ENCODE data around the gene IRAG1.

Gene IRAG1

DNA sequence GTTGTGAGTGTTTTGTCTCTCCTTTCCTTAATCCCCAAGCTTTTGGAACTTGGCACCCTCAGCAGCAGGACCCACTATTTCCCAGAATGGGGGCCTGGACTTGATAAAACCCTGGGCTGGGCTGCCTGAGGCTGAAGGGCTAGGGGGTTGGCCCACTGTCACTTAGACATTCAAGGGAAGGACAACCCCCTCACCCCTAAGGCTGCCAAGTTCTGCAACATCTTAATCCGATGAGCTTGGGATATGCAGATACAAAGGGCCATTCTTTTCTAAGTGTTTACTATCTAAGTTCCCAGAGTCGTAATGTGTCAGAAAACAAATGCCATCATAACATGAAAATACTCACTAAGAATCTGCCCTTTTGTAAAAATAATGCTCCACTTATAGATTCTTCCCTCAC lies 42.9 kb downstream of the IRAG1 start:
- H3K27ac ChIP-seq: 0 out of 2 replicates have a peak overlapping the region, but pooled peaks have one; percentile 8
- DNase-seq (ENCODE audit: low read depth, low spot score): no peak
- no peaks in the 10 kb centered on the region for H3K36me3 ChIP-seq (ENCODE audit: insufficient read depth, low read length)
- no peak for TF ChIP-seq POLR2AphosphoS5 (IDR thresholded peaks at IDR 0.05; ENCODE audit: borderline replicate concordance, low read depth, low read length)
- TF ChIP-seq EZH2 (IDR thresholded peaks at IDR 0.05): no peak
- no peak for TF ChIP-seq FOXP2 (optimal IDR thresholded peaks at IDR 0.05; ENCODE audit: control extremely low read depth, extremely low read length, insufficient read depth)
- H3K4me3 ChIP-seq: no peak overlapping the region
- H3K9me3 ChIP-seq (ENCODE audit: low read depth, low read length): no peaks in the 10 kb centered on the region
- H3K9ac ChIP-seq (ENCODE audit: insufficient read length): no peak overlapping the region

DNA sequence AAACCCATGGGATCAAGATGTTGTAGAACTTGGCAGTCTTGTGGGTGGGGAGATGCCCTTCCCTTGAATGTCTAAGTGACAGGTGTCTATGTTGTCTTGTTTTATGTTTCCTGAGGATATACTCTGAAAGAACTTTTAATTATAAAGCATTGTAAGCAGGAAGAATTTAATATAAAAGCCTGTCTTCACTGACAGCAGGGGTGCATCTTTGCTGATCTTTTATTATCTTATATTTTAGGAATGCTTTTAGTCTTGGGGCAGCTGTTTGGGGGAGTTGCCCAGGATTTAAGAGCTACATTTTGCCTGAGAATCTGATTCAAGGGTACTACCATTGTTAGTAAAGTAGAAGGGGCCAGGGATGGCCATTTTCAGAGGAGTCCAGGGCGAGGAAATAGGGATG lies 43.4 kb downstream of the IRAG1 start:
- 0 out of 2 replicates have a peak overlapping the region, but pooled peaks have one; percentile 8 for H3K27ac ChIP-seq
- H3K4me3 ChIP-seq: no peak overlapping the region
- TF ChIP-seq EZH2 (IDR thresholded peaks at IDR 0.05): no peak
- TF ChIP-seq POLR2AphosphoS5 (IDR thresholded peaks at IDR 0.05; ENCODE audit: borderline replicate concordance, low read depth, low read length): no peak
- no peak for TF ChIP-seq FOXP2 (optimal IDR thresholded peaks at IDR 0.05; ENCODE audit: control extremely low read depth, extremely low read length, insufficient read depth)
- DNase-seq (ENCODE audit: low read depth, low spot score): no peak
- no peaks in the 10 kb centered on the region for H3K9me3 ChIP-seq (ENCODE audit: low read depth, low read length)
- H3K9ac ChIP-seq (ENCODE audit: insufficient read length): no peak overlapping the region
- H3K36me3 ChIP-seq (ENCODE audit: insufficient read depth, low read length): no peaks in the 10 kb centered on the region

DNA sequence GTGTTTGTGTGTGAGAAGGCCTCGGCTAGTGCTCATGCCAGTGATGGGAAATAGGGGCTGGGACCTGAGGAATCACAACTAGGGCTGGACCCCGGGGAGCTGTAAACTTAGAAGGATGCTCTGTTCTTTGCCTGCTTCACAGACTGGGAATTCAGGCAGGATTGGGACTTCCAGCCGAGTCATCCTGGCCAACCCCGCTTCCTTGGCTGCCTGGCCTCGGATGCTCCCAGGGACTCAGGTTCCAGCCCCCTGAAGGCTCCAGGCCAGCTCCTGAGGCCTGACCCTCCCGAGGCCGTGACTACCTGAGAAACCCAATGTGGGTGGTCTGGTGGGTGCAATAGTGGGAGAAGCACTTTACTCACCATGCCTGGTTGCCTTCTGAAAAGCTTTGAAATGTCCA lies 44.7 kb downstream of the IRAG1 start:
- no peaks in the 10 kb centered on the region for H3K36me3 ChIP-seq (ENCODE audit: insufficient read depth, low read length)
- H3K27ac ChIP-seq: no peak overlapping the region
- no peak overlapping the region for H3K9ac ChIP-seq (ENCODE audit: insufficient read length)
- no peak overlapping the region for H3K4me3 ChIP-seq
- no peak for DNase-seq (ENCODE audit: low read depth, low spot score)
- no peaks in the 10 kb centered on the region for H3K9me3 ChIP-seq (ENCODE audit: low read depth, low read length)
- TF ChIP-seq POLR2AphosphoS5 (IDR thresholded peaks at IDR 0.05; ENCODE audit: borderline replicate concordance, low read depth, low read length) (no peak), EZH2 (IDR thresholded peaks at IDR 0.05) (no peak), FOXP2 (optimal IDR thresholded peaks at IDR 0.05; ENCODE audit: control extremely low read depth, extremely low read length, insufficient read depth) (no peak)

DNA sequence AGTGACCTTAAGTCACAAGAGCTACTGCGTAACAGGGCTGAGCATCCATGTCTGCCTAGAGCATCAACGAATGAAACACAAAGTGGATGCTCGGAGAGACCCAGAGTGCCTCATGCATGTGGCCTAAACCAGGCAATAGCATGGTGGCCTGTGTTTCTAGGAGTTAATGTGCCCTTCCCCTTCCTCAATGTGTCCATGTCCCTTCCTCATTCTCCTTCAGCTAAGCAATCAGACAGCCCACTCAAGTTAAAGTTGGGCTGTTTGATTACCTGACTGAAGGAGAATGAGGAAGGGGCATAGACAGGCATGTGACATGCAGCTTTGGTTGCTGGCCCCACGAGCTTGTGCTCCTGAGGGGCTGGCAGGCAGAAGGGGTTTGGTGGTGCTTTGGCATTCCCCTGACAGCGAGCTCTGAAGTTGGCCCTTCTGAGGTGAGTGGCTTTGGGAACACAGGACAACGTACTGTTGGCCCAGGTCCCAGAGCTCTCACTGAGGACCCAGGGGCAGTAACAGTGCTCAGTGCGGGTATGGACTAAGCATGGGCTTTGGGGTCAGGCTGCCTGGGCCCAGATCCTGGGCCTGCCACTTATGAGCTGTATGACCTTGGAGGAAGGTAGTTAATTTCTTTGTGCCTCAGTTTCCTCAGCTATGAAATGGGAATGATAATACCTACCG lies 46.7 kb downstream of the IRAG1 start:
- Histone ChIP-seq H3K27ac (no peak overlapping the region), H3K9ac (ENCODE audit: insufficient read length) (no peak overlapping the region), H3K9me3 (ENCODE audit: low read depth, low read length) (no peaks in the 10 kb centered on the region), H3K4me3 (no peak overlapping the region), H3K36me3 (ENCODE audit: insufficient read depth, low read length) (no peaks in the 10 kb centered on the region)
- DNase-seq (ENCODE audit: low read depth, low spot score): no peak
- TF ChIP-seq EZH2 (IDR thresholded peaks at IDR 0.05) (no peak), POLR2AphosphoS5 (IDR thresholded peaks at IDR 0.05; ENCODE audit: borderline replicate concordance, low read depth, low read length) (no peak), FOXP2 (optimal IDR thresholded peaks at IDR 0.05; ENCODE audit: control extremely low read depth, extremely low read length, insufficient read depth) (no peak)

DNA sequence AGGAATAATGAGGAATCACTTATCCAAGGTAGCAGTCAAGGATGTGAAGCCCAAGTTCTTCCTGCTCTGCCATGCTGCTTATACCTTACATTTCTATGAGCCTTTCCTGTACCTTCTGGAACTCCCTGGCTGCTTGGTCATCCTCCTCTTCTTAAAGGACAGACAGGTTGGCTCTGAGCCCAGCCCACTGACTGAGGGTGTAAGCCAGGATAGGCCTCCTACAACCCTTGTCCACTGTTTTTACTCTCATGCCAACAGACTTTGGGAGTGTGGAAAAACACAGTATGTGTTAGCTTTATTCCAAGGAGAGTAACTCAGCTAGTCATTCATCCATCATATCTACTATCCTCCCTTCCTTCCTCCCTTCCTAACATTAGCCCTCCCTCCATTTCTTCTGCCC lies 47.5 kb downstream of the IRAG1 start:
- no peak for DNase-seq (ENCODE audit: low read depth, low spot score)
- Histone ChIP-seq H3K9me3 (ENCODE audit: low read depth, low read length) (no peaks in the 10 kb centered on the region), H3K4me3 (no peak overlapping the region), H3K27ac (no peak overlapping the region), H3K9ac (ENCODE audit: insufficient read length) (no peak overlapping the region), H3K36me3 (ENCODE audit: insufficient read depth, low read length) (no peaks in the 10 kb centered on the region)
- no peak for TF ChIP-seq POLR2AphosphoS5 (IDR thresholded peaks at IDR 0.05; ENCODE audit: borderline replicate concordance, low read depth, low read length)
- TF ChIP-seq FOXP2 (optimal IDR thresholded peaks at IDR 0.05; ENCODE audit: control extremely low read depth, extremely low read length, insufficient read depth): no peak
- no peak for TF ChIP-seq EZH2 (IDR thresholded peaks at IDR 0.05)

DNA sequence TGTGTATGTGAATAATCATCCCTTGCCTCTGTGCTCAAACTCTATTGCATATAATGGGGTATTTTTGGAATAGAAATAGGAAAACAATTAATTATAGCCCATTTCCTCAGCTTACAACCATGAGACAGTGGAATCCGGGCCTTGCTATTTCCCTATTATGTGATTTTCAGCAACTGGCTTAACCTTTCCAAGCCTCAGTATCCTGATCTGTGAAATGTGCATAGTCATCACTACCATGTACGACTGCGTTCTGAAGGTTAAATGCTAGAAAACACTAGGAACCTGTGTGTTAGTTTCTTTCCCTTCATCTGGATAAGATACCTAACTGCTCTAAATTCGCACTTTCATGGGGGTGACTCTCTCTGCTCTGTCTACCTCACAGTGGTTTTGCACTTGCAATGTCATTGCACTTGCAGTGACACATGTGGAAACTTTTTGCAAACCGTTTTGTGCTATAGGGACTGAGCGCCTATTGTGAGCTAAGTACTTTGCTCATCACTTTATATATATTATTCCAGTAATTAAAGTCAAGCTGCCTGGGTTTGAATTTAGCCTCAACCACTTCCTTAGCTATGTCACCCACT lies 48.3 kb downstream of the IRAG1 start:
- DNase-seq (ENCODE audit: low read depth, low spot score): no peak
- no peak overlapping the region for H3K27ac ChIP-seq
- no peaks in the 10 kb centered on the region for H3K9me3 ChIP-seq (ENCODE audit: low read depth, low read length)
- TF ChIP-seq EZH2 (IDR thresholded peaks at IDR 0.05): no peak
- no peak for TF ChIP-seq FOXP2 (optimal IDR thresholded peaks at IDR 0.05; ENCODE audit: control extremely low read depth, extremely low read length, insufficient read depth)
- TF ChIP-seq POLR2AphosphoS5 (IDR thresholded peaks at IDR 0.05; ENCODE audit: borderline replicate concordance, low read depth, low read length): no peak
- H3K36me3 ChIP-seq (ENCODE audit: insufficient read depth, low read length): no peaks in the 10 kb centered on the region
- H3K4me3 ChIP-seq: no peak overlapping the region
- H3K9ac ChIP-seq (ENCODE audit: insufficient read length): no peak overlapping the region
